NB4 (cell line): ENCODE measurements around the gene ZNRF3.
"Not testable (repeated sequence)": the region's sequence is repeated elsewhere in the genome, so short reads cannot be mapped to it uniquely, and the experiment has no call there.

Experiments
- DNase-seq: peaks from one replicate; pipeline ENCODE4 v3.0.0; 2010; ENCODE audit warnings: low read depth
- H3K4me3 ChIP-seq: one replicate; pipeline ENCODE4 v1.5.1; 2011; ENCODE audit warnings: mild to moderate bottlenecking, low read depth, low read length, moderate library complexity
- CTCF ChIP-seq: IDR thresholded peaks from one replicate; pipeline ENCODE4 v1.5.1; 2012; ENCODE audit warnings: low read depth, low read length
- MAX ChIP-seq: IDR thresholded peaks from 2 replicates; pipeline ENCODE4 v1.6.1; 2011; ENCODE audit warnings: low read depth, low read length
- MYC ChIP-seq: IDR thresholded peaks from 2 replicates; pipeline ENCODE4 v1.6.1; 2011; ENCODE audit warnings: low read depth, low read length
- POLR2A ChIP-seq: IDR thresholded peaks from 2 replicates; pipeline ENCODE4 v1.6.1; 2011; ENCODE audit warnings: mild to moderate bottlenecking; ENCODE audit not compliant: insufficient read length; ENCODE audit errors: extremely low read depth

Gene ZNRF3

GRCh38 chr22:29032584-29032983 lies 149.2 kb downstream of the ZNRF3 start:
- TF ChIP-seq MYC (no peak), MAX (no peak), CTCF (no peak), POLR2A (no peak)
- no peak for DNase-seq
- no peak overlapping the region for H3K4me3 ChIP-seq

DNA sequence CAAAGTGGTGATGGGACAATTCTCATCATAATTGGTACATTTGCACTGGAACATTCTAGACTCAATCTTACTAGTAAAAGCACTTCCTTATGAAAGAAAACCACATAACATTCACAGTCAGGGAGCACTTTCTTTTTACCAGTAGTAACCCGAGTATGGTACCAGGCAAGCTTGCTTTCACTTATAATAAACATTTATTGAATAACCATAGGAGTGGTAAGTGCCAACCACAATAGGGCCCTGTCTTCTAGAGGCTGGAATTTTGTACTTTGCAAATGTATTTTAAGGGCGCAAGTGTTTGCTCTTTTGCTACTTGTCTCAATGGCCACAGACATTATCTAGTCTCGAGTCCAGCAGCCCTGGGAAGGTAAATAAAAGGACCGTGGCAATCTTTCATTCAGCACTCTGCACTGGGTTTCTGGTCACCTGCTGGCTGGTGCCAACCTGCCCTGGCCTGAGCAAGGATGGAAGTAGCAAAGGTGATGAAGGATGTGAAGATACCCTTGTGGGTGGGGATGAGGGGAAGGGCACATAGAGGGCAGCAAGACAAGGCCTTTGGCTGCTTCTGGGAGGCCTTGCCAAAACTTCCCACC lies 154.1 kb downstream of the ZNRF3 start:
- DNase-seq: no peak
- TF ChIP-seq CTCF: no peak
- TF ChIP-seq MAX: no peak
- TF ChIP-seq POLR2A: no peak
- no peak for TF ChIP-seq MYC
- no peak overlapping the region for H3K4me3 ChIP-seq

GRCh38 chr22:29039148-29039547 lies 155.8 kb downstream of the ZNRF3 start:
- H3K4me3 ChIP-seq: no peak overlapping the region
- TF ChIP-seq MAX (no peak), POLR2A (no peak), MYC (no peak), CTCF (no peak)
- no peak for DNase-seq

DNA sequence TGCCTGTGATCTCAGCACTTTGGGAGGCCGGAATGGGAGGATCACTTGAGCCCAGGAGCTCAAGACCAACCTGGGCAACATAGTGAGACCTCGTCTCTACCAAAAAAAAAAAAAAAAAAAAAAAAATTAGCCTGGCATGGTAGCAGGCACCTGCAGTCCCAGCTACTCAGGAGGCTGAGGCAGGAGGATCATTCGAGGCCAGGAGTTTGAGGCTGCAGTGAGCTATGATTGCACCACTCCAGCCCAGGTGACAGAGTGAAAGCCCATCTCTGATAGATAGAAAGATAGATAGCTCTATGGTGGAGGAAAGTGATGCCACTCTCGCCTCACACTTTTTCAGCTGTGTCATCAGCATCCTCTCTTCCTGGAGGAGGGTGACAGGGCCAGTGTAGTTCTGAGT lies 156.3 kb downstream of the ZNRF3 start:
- DNase-seq, H3K4me3 ChIP-seq: not testable (repeated sequence)

DNA sequence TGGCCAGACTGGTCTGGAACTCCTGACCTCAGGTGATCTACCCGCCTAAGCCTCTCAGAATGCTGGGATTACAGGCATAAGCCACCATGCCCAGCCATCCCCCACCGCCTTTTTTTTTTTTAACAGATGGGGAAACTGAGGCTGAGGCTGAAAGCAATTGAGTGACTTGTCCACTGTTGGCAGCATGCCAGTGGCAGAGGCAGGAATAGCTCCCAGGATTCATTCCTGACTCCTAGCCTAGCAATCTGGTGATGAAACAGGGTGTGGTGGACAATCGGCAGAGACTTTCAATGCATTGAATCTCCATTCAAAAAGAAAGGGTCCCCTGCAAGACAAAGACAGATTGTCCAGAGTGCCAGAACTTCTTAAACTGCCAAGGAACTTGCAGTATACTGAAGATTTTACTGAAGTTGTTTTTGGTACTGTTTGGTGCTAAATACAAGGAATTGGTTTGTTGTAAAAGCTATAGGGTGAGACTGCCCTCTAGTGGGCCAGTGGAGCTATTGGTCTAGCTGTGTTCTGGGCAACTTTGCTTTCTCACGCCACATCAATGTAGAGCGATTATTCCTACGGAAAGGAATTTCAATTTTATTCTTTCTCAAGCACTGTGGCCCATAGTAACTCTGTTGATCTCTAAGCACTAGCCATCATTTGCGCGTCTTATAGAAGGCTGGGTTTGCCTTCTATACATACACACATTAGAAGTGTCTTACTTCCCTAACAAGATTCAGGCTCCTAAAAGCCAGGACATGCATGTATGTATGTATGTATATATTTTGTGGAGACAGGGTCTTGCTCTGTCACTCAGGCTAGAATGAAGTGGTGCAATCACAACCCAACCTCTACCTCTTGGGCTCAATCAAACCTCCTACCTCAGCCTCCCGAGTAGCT lies 157.3 kb downstream of the ZNRF3 start:
- DNase-seq: peak; percentile 79
- TF ChIP-seq CTCF (peak; percentile 96), MAX (no peak), POLR2A (no peak)

GRCh38 chr22:29041408-29041807 lies 158.0 kb downstream of the ZNRF3 start:
- DNase-seq: no peak

More for the DNA sequence above, 157.3 kb downstream of the ZNRF3 start:
- H3K4me3 ChIP-seq: no peak overlapping the region

More at GRCh38 chr22:29041408-29041807, 158.0 kb downstream of the ZNRF3 start:
- TF ChIP-seq POLR2A: no peak
- TF ChIP-seq CTCF: no peak
- no peak for TF ChIP-seq MYC
- TF ChIP-seq MAX: no peak
- H3K4me3 ChIP-seq: no peak overlapping the region
